ENCODE measurements around the gene SRRD.

The SRRD gene

GRCh38 chr22:26482161-26482560, 1.5 kb upstream of the SRRD start:
- no peak overlapping the region; the same call in 1 of the 2 replicates for H3K4me3 ChIP-seq (ENCODE audit: low read depth, low read length)

GRCh38 chr22:26483043-26483438, 636 bp upstream of the SRRD start:
- no peak for DNase-seq (ENCODE audit: low read depth)
- no peak for TF ChIP-seq CTCF (IDR thresholded peaks at IDR 0.05; ENCODE audit: insufficient read depth, low read depth, low read length, missing control alignments)
- peak overlapping the region; percentile 70 for H3K4me3 ChIP-seq (ENCODE audit: low read depth, low read length)

More at GRCh38 chr22:26482161-26482560, 1.5 kb upstream of the SRRD start:
- no peak for DNase-seq (ENCODE audit: low read depth)
- no peak for TF ChIP-seq CTCF (IDR thresholded peaks at IDR 0.05; ENCODE audit: insufficient read depth, low read depth, low read length, missing control alignments)

DNA sequence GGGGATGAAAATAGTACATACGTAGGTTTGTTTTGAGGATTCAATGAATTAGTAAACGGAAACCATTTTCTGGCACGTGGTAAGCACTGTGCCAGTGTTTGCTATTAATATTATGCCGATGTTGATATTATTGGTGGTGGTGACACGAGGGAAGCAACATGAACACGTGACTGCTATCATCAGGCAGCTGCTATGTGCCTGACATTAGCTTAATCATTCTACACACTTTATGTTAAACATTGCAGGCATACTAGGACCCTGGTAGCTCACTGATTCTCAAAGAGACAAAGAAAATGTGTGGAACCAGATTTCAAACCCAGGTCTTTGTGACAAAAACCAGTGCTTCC, 656 bp downstream of the SRRD start:
- H3K4me3 ChIP-seq (ENCODE audit: low read depth, low read length), result peak overlapping the region; percentile 70
- no peak for TF ChIP-seq CTCF (IDR thresholded peaks at IDR 0.05; ENCODE audit: insufficient read depth, low read depth, low read length, missing control alignments)
- DNase-seq (ENCODE audit: low read depth), result peak; percentile 20

DNA sequence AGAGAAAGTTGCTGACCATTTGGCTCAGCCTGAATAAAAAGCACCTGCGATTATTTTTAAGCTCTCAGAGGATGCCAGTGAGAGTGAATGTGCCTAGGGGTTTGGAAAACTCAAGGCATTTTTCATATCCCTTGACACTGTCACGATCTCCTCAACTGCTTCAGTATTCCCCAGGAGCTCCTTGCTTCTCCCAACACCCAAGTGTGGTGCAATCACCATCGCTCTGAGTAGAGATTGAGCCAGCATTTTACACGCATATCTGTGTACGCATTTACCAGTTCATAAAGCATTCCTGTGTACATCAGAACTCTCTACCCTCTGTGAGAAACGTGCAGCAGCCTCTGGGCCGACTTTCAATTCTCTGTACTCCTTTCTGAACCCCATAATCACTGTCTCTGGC, 1.3 kb downstream of the SRRD start:
- DNase-seq (ENCODE audit: low read depth), result no peak
- peak overlapping the region; percentile 70 for H3K4me3 ChIP-seq (ENCODE audit: low read depth, low read length)

GRCh38 chr22:26485806-26486390, 2.2 kb downstream of the SRRD start:
- DNase-seq (ENCODE audit: low read depth), result no peak
- TF ChIP-seq CTCF (IDR thresholded peaks at IDR 0.05; ENCODE audit: insufficient read depth, low read depth, low read length, missing control alignments), result no peak
- H3K4me3 ChIP-seq (ENCODE audit: low read depth, low read length), result no peak overlapping the region

More for the DNA sequence above, 1.3 kb downstream of the SRRD start:
- no peak for TF ChIP-seq CTCF (IDR thresholded peaks at IDR 0.05; ENCODE audit: insufficient read depth, low read depth, low read length, missing control alignments)

DNA sequence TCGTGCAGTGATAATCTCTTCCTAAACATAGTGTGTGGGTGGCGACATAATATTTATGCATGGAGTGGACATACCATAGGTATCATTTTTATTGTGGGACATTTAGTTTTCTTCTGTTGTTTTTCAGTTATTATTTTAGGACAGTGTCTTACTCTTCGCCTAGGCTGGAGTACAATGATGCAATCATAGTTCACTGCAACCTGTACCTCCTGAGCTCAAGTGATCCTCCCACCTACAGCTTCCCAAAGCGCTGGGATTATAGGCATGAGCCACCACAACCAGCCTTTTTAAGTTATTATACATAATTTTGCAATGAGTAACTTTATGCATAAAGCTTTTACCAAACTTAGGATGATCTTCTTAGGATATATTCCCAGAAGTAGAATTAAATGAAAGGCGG, 2.7 kb downstream of the SRRD start:
- DNase-seq (ENCODE audit: low read depth), result no peak
- H3K4me3 ChIP-seq (ENCODE audit: low read depth, low read length), result no peak overlapping the region

More for the DNA sequence above, 2.7 kb downstream of the SRRD start:
- no peak for TF ChIP-seq CTCF (IDR thresholded peaks at IDR 0.05; ENCODE audit: insufficient read depth, low read depth, low read length, missing control alignments)

All from GM12865 (cell line).